HG02870 (cell line): ENCODE measurements around the gene RAB33B.
"Not testable (repeated sequence)": the region's sequence is repeated elsewhere in the genome, so short reads cannot be mapped to it uniquely, and the experiment has no call there.

Experiments used
- ATAC-seq: cut with Tn5 transposase; IDR thresholded peaks from one replicate; pipeline ENCODE4 v1.9.1; 2021; ENCODE audit warnings: mild to moderate bottlenecking, moderate library complexity; ENCODE audit not compliant: unreplicated experiment

Gene RAB33B

DNA sequence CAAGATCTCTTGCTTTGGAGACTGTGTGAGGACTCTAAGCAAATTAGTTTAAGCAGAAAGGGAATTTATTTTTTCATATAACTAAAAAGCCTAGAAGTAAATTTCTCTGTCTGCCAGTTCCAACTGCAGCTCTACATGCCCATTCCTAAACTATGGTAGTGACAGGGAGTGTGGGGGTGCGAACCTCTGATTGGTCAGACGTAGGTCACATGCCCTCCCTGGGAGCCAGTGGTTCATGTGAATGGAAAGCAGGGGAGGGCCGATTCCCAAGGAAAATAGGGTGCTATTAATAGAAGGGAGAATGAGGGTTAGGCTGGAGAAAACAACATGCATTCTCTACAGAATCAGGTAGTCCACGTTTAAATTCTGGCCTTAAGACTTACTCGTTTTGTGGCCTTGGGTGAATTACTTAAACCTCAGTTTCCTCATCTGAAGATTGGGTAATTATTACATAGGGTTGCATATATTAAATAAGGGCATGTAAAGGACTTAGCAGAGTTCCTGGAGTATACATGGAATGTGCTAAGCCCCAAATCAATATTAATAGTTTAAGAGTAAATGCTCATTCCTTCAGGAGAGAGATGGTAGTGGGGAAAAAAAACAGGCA lies 7.2 kb downstream of the RAB33B start:
- ATAC-seq: no peak

DNA sequence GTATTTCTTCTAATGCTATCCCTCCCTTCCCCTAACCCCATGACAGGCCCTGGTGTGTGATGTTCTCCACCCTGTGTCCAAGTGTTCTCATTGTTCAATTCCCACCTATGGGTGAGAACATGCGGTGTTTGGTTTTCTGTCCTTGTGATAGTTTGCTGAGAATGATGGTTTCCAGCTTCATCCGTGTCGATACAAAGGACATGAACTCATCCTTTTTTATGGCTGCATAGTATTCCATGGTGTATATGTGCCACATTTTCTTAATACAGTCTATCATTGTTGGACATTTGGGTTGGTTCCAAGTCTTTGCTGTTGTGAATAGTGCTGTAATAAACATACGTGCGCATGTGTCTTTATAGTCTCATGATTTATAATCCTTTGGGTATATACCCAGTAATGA lies 10.6 kb downstream of the RAB33B start:
- ATAC-seq: not testable (repeated sequence)

DNA sequence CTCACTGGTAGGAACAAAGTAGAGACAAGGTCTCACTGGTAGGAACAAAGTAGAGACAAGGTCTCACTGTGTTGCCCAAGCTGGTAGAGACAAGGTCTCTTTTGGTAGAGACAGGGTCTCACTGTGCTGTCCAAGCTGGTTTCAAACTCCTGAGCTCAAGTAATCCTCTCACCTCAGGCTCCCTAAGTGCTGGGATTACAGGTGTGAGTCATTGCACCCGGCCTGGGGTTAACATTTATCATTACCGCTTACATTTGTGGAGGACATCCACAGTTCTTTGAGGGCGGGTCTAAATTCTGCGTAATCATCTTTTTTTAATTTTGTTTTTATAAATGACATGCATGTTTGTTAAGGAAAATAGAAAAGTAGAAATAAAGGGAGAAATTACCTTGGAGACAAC lies 12.0 kb downstream of the RAB33B start:
- no peak for ATAC-seq

DNA sequence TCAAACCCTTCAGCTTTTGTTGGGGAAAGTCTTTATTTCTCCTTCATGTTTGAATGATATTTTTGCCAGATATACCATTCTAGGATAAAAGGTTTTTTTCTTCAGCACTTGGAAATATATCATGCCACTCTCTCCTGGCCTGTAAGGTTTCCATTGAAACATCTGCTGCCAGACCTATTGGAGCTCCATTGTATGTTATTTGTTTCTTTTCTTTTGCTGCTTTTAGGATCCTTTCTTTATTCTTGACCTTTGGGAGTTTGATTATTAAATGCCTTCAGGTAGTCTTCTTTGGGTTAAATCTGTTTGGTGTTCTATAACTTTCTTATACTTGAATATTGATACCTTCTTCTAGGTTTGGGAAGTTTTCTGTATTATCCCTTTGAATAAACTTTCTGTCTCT lies 14.8 kb downstream of the RAB33B start:
- not testable (repeated sequence) for ATAC-seq

- no peak for ATAC-seq
Observed at GRCh38 chr4:139469216-139469615, 15.3 kb downstream of the RAB33B start.

GRCh38 chr4:139469869-139470268 lies 15.9 kb downstream of the RAB33B start:
- no peak for ATAC-seq

- no peak for ATAC-seq
Observed at GRCh38 chr4:139470295-139470694, 16.4 kb downstream of the RAB33B start.

DNA sequence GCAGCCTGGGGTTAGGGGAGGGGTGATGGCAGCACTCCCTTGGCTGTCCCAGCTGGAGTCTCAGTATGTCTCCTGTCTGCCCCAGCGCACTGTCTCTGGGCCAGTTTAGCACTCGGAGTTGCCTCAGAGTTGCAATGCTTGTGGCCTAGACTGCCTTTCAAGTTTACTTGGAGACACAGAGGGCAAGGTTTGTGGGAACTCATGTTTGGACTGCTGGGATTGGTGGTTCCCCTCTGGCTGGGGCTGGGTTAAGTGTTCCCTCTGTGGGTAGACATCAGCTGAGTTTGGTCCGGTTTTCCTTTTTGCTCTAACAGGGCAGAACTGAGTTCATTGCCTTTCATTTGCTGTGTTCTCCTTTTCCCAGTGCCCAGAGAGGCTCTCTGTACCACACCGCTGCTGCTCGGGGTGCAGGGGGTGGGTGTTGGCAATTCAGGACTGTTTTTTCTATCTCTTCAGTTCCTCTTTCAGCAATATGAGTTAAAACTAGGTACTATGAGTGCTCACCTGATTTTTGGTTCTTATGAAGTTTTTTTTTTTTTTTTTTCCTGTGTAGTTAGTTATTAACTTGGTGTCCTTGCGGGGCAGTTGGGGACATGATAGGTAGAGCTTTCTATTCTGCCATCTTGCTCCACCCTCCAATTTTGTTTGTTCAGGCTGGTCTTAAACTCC lies 17.2 kb downstream of the RAB33B start:
- ATAC-seq: no peak

- ATAC-seq: no peak
Observed at GRCh38 chr4:139472852-139473251, 18.9 kb downstream of the RAB33B start.

GRCh38 chr4:139476363-139476762 lies 22.4 kb downstream of the RAB33B start:
- ATAC-seq: no peak

DNA sequence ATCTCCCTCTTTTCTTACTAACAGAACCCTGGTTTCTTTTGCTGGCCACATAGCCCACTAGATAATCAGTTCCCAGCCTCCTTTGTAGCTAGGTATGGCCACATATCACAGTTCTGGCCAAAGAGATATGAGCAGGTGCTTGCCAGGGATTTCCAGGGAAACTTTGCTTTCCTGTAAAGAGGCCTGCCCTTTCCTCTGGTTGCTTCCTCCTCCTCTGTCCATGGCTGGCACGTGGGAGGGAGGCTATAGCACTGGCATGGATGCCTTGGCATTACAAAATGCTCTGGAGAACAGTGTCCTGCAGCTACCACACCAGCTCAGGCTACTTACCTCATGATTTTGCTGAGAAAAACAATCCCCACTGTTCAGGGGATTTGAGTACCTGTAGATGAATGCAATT lies 27.5 kb downstream of the RAB33B start:
- no peak for ATAC-seq

DNA sequence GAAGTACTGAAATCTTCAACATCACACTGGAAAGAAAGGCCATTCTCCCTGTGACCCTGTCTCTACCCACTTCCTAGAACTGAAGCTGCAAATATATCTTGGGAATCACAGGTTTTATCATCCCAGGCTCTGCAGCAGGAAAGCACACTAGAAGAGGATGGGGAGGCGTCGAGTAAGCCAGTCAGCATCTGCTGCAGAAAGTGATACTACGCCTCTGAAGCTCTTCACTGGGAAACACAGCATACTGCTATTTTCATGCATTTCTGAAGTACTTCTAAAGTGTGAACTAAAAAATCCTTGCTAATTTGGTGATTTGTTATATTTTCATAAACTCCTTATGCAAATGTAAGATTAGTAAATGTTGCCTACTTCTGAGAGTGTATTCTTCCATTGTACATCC lies 29.1 kb downstream of the RAB33B start:
- ATAC-seq: no peak

DNA sequence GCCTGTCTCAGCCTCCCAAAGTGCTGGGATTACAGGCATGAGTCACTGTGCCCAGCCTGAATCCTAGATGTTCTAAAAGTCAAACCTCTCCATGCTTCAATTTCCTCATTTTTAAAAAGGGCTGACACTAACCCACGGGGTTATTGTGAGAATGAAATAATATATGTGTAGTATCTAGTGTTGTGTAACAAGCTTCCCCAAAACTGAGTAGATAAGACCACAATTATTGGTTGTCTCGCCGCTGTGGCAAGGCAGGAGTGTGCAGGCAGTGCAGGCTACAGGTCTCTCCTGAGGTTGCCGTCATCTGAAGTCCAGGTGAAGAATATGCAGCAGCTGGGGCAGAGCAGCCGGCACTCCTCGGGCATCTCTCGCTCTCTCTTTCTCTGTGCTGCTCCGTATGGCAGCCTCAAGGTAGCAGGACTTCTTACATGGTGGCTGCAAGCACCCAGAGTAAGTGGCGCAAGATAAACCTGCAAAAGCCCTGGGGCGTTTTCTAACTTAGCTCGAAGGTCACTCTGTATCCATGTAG lies 30.9 kb downstream of the RAB33B start:
- ATAC-seq: no peak

DNA sequence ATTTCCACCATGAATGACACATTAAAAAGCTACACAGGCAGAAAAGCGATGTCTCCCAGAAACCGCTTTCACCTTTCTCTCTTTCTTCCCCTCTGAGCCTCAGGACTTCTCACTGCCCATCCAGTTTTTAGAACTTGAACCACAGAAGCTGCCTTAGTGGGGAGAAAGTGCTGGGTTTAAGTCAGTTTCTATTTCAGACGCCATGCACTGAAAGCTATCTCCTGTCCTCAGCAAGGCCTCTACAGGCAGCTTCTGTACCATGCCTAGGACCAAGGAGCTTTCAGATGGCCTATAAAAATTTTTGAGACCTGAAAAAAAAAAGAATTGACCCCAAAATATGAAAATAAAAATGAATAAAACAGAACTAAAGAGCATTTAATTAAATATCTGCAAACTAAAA lies 34.5 kb downstream of the RAB33B start:
- ATAC-seq: no peak

- no peak for ATAC-seq
Observed at GRCh38 chr4:139489638-139490037, 35.7 kb downstream of the RAB33B start.

DNA sequence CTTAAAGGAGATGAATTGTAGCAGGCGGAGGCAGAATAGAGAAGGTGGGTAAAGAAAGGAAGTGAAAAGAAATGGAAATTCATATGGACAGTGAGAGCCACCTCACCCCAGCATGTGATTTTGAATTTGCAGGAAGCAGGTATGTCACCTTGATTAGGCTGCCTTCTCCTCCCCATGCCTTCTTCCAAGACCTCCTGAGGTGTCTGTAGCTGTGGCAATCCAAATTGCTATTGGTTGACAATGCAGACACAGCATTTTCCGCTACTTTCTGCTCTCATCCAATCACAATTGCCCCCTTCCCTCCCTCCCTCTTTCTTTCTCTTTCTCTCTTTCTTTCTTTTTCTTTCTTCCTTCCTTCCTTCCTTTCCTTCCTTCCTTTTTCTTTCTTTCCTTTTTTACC lies 38.5 kb downstream of the RAB33B start:
- no peak for ATAC-seq

DNA sequence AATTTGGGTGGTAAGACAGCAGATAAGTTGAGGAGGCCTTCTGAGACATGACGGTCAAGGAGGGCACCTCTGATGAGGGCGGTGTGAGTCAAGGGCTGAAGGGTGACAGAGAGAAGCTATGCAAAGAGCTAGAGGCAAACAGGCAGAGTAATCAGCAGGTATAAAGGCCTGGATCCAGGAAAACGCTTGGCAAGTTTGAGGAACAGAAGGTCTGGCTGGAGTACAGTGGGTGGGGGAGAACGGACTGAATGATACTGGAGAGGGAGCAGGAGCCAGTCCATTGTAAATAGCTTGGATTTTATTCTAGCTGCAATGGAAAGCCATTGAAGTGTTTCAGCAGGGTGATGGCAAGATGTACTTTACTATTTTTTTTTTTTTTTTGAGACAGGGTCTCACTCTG lies 39.3 kb downstream of the RAB33B start:
- no peak for ATAC-seq

DNA sequence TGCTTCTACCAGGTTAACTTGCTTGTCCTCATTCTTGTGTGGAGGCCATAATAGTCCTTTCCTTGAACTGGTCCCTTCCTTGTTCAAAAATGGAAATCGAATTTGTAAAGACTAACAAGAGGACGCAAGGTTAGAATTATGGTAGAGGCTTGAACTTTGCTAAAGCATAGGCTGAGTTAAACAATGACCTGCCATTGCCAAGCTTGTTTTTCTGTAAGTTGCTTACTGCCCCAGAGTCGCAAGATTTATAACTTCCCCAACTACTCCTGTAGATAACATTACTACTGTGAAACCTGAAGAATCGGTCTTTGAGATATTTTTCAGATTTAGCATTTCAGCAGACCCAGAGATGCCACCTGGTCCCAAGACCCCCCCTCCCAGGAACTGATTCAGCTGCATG lies 45.3 kb downstream of the RAB33B start:
- ATAC-seq: no peak

DNA sequence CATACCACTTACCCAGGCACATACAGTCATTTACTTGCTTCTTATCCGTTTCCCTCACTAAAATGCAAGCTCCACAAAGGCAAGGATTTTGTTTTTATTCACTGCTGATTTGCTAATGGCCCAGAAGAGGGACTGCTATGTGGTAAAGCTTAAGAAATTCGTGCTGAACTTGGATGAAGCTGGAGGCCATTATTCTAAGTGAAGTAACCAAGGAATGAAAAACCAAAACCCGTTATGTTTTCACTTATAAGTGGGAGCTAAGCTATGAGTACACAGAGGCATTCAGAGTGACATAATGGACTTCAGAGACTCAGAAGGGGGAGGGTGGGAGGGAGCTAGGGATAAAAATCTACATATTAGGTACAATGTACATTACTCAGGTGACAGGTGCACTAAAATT lies 47.2 kb downstream of the RAB33B start:
- no peak for ATAC-seq

DNA sequence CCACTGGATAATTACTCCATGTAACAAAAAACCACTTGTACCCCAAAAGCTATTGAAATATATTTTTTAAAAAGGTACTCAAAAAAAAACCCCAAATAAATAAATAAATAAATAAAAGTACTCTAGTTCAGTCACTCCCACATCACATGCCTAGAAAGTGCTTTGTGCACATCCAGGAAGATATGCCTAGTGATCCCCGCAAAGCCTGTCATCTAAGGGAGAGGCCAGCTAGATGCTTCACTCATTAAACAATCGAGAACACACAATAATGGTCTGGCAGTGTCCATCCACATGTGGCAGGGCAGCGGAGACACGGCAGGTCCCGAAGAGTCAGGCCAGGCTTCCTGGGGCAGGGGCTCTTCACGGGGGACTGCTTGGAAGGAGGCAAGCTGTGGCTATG lies 47.6 kb downstream of the RAB33B start:
- ATAC-seq: no peak

- no peak for ATAC-seq
Observed at GRCh38 chr4:139501927-139502899, 48.3 kb downstream of the RAB33B start.
